ENCODE data around the gene PICALM. TPM values are rescaled to one million over a fixed set of nuclear protein-coding genes. Genes with fewer than 3 reads are reported as not detected.

Gene PICALM
- total RNA-seq, 2 donors from 2014 or later, result 97.8 to 132 TPM

- no peaks in the 10 kb centered on the region for H3K9me3 ChIP-seq
- 55 to 67% methylated on average over 4 of the region's 4 CpGs for WGBS, 2 donors
- no peak overlapping the region for H3K27ac ChIP-seq
- intact Hi-C loops (cut with DNase I), result no loop called here
- H3K27me3 ChIP-seq, result no peaks in the 10 kb centered on the region
- no peaks in the 10 kb centered on the region for H3K36me3 ChIP-seq (replicated peaks in 1 of 2; ENCODE audit: insufficient read depth in 1 of 2, low read depth in 2 of 2)
- DNase-seq (no peak), ATAC-seq (no peak)
- H3K4me1 ChIP-seq, result no peaks in the 10 kb centered on the region
- TF ChIP-seq CTCF (IDR thresholded peaks at IDR 0.05) (no peak), POLR2A (IDR thresholded peaks at IDR 0.05) (no peak)
- no peak overlapping the region for H3K4me3 ChIP-seq
Observed at GRCh38 chr11:85918910-85919794, 149.7 kb downstream of the PICALM start.

GRCh38 chr11:85914425-85914824 is 154.5 kb downstream of the PICALM start:
- no peak for ATAC-seq
- no peaks in the 10 kb centered on the region for H3K4me1 ChIP-seq
- TF ChIP-seq CTCF (IDR thresholded peaks at IDR 0.05) (no peak), POLR2A (IDR thresholded peaks at IDR 0.05) (no peak)
- no peaks in the 10 kb centered on the region for H3K9me3 ChIP-seq
- H3K4me3 ChIP-seq, result no peak overlapping the region
- intact Hi-C loops (cut with DNase I), result no loop called here
- H3K27me3 ChIP-seq, result no peaks in the 10 kb centered on the region
- 75 to 77% methylated on average over 6 of the region's 6 CpGs for WGBS, 2 donors
- no peak overlapping the region for H3K27ac ChIP-seq
- no peaks in the 10 kb centered on the region for H3K36me3 ChIP-seq (replicated peaks in 1 of 2; ENCODE audit: insufficient read depth in 1 of 2, low read depth in 2 of 2)
- DNase-seq, result no peak

GRCh38 chr11:85913513-85913912 is 155.4 kb downstream of the PICALM start:
- Histone ChIP-seq H3K9me3 (no peaks in the 10 kb centered on the region), H3K4me1 (no peaks in the 10 kb centered on the region), H3K36me3 (replicated peaks in 1 of 2; ENCODE audit: insufficient read depth in 1 of 2, low read depth in 2 of 2) (no peaks in the 10 kb centered on the region), H3K4me3 (no peak overlapping the region), H3K27ac (no peak overlapping the region), H3K27me3 (no peaks in the 10 kb centered on the region)
- ATAC-seq (no peak), DNase-seq (no peak)
- intact Hi-C loops (cut with DNase I), result no loop called here
- TF ChIP-seq CTCF (IDR thresholded peaks at IDR 0.05) (no peak), POLR2A (IDR thresholded peaks at IDR 0.05) (no peak)

GRCh38 chr11:85912414-85912813 is 156.5 kb downstream of the PICALM start:
- no peaks in the 10 kb centered on the region for H3K27me3 ChIP-seq
- intact Hi-C loops (cut with DNase I), result no loop called here
- H3K9me3 ChIP-seq, result no peaks in the 10 kb centered on the region
- DNase-seq (no peak), ATAC-seq (no peak)
- H3K4me1 ChIP-seq, result no peaks in the 10 kb centered on the region
- WGBS, 2 donors, result 81 to 83% methylated on average over 2 of the region's 2 CpGs
- no peak overlapping the region for H3K4me3 ChIP-seq
- H3K36me3 ChIP-seq (replicated peaks in 1 of 2; ENCODE audit: insufficient read depth in 1 of 2, low read depth in 2 of 2), result no peaks in the 10 kb centered on the region
- TF ChIP-seq POLR2A (IDR thresholded peaks at IDR 0.05) (no peak), CTCF (IDR thresholded peaks at IDR 0.05) (no peak)
- H3K27ac ChIP-seq, result no peak overlapping the region

Other genes starting within 250 kb of the PICALM start
- gene CCDC83, start 213.7 kb downstream of the PICALM start, total RNA-seq, result not detected
- gene EED, start 175.7 kb upstream of the PICALM start, total RNA-seq, result 10 to 100 TPM; 14.5 to 20.1 TPM
- 10 to 100 TPM in 1 of 2 donors, 1 to 10 TPM in 1; 9.2 to 18.9 TPM for gene HIKESHI, start 233.2 kb upstream of the PICALM start, total RNA-seq